GM10847 (cell line): ENCODE results near the gene FOXP2.

Source experiments
- POLR2A ChIP-seq: IDR thresholded peaks from 2 replicates; pipeline ENCODE4 v1.6.1; 2011; ENCODE audit not compliant: insufficient read length; ENCODE audit errors: extremely low read depth

FOXP2 gene

DNA sequence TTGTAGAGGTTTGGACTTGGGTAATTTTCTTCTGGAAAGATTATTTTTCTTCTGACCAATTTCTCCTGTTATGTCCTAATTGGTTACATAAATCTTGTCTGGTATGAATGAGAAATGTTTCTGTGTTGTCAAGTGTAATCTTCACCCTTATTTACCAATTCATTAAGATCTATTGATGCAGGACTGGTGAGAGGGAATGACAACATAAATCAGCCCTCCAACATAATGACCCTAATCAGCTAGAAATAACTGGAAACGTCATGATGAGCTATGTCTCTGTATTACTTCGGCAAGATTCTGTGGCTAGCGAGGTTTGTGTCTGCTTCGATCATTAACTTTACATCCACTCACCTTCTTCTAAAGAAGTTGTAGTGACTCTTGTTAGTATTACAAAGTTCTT, 3.5 kb downstream of the FOXP2 start:
- no peak for TF ChIP-seq POLR2A

- no peak for TF ChIP-seq POLR2A
Observed at GRCh38 chr7:114419441-114420272, 5.0 kb downstream of the FOXP2 start.

DNA sequence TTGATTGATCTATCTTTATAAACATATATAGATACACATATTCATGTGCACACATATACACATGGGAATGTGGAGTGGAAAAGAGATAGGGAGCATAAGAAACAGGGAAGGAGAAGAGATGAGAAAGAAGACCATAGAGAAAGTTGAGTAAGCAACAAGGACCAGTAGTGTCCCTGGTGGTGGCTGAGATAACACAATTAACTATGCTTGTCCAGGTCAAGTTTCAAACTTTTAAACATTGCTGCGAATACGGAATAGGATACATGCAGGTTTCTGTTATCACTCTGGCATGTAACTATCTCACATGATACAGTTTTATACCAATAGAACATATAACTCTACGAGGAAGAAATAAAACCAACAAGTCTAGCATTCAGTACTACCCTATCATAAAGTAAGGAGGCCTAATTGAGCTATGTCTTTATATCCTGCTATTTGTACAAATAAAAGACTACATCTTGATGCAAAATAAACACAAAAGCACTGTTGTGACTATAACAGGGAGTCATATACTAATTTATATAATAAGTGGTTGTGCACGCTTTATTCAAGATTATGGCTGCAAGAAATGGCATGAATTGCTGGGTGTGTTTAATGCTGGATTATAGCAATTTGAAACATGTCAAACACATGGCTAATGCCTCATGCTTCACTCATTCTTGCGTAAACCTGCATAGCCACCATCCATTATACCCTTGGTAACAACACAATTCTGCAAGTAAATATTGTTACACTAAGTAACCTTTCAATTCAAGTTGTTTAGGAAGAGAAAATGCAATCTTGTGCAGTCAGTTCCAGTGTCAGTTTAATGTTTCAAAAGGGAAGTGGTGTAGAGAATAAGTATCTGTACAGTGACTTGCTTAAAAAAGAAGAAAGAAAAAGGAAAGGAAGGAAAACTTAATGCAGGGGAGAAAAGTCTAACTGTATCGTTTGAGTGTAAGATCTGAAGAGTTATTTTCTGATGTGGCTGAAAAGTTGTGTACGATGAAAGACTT, 8.2 kb downstream of the FOXP2 start:
- TF ChIP-seq POLR2A: no peak

DNA sequence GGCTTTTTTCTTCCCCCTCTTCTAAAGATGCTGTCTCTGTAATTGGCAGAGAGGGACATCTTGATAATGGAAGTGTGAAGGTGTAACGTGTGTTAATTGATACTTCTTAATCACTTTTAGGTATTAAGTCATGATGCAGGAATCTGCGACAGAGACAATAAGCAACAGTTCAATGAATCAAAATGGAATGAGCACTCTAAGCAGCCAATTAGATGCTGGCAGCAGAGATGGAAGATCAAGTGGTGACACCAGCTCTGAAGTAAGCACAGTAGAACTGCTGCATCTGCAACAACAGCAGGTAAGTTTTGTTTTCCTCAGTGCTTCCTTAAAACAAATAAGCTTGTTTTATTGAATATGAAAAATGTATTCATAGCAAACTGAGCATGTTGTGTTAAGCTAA, 11.8 kb downstream of the FOXP2 start:
- no peak for TF ChIP-seq POLR2A

DNA sequence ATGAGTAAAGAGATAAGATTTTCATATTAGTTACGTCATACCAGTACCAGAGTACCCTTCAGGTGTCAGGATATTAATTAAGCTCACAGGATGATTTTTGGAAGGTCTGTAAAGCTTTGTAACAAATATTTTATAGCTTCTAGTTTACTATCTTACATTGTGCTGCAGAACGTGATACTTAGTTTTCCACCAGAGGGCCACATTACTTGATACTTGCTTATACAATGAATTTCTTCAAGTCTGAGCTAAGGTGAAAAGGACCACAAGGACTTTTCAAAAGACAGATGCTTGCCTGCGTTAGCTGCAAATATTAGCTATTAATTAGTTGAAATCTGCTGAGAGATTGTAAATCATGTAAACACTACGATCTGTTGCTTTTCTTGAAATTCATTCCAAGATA, 12.2 kb downstream of the FOXP2 start:
- no peak for TF ChIP-seq POLR2A

GRCh38 chr7:114428211-114428610, 13.6 kb downstream of the FOXP2 start:
- no peak for TF ChIP-seq POLR2A

DNA sequence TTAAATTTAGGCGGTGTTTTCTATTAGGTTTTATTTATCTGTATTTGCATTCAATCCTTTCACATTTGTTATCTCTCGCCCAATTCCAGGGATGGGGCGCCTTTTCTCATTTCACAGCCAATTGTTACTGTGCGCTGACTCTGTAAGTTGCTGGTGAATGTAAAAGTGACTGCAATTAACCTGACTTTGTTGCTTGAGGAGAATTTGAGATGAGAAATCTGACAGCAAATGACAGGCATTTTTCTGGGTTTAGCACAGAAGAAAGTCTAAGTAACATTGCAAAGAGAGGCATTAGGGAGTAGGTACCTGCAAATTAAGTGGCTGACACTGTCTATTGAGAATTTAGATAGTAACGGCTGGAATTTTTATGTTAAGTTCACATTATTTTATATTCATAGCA, 16.6 kb downstream of the FOXP2 start:
- TF ChIP-seq POLR2A: no peak

- no peak for TF ChIP-seq POLR2A
Observed at GRCh38 chr7:114432061-114432460, 17.4 kb downstream of the FOXP2 start.

- no peak for TF ChIP-seq POLR2A
Observed at GRCh38 chr7:114432703-114433102, 18.1 kb downstream of the FOXP2 start.

- no peak for TF ChIP-seq POLR2A
Observed at GRCh38 chr7:114439581-114439980, 25.0 kb downstream of the FOXP2 start.

GRCh38 chr7:114444196-114444595, 29.6 kb downstream of the FOXP2 start:
- TF ChIP-seq POLR2A: no peak

GRCh38 chr7:114450431-114450830, 35.8 kb downstream of the FOXP2 start:
- TF ChIP-seq POLR2A: no peak

- TF ChIP-seq POLR2A: no peak
Observed at GRCh38 chr7:114459574-114459973, 45.0 kb downstream of the FOXP2 start.

DNA sequence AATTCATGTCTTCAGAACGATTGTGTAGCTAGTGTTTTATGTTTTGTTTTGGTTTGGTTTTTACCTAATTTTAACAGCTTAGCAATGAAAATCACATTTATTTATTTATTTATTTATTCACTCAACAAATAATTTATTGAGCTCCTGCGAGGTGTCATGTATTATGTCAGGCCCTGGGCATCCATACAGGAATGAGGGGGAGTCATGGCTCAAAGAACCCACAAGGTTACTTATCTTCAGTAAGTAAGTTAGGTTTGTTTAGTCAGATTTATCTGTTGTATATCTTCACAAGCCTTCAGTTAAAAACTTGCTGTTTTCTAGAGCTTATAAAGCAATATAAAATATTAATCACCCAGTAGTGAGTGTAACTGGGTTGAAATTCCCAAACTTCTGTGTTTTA, 45.4 kb downstream of the FOXP2 start:
- TF ChIP-seq POLR2A: no peak

GRCh38 chr7:114466917-114467316, 52.3 kb downstream of the FOXP2 start:
- TF ChIP-seq POLR2A: no peak

DNA sequence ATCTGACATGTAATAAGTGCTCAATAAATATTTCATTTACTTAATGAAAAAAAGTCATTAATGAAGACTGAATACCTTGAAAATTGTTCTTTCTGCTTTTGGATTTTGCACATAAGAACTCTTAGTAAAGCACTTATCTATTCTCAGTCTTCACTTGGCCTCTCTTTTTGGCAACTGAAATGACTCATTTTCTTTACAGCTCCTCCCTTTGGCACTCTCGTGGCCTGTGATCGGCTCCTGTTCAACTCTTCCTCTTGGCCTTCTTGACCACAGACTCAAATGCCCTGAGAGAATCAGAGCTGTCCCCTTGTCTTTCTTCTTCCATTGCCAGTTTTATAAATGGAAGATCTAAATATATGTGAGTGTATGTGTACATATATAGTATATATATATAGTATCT, 54.2 kb downstream of the FOXP2 start:
- no peak for TF ChIP-seq POLR2A

GRCh38 chr7:114472896-114473512, 58.4 kb downstream of the FOXP2 start:
- TF ChIP-seq POLR2A: no peak
